Fibroblast of gingiva (primary cell): Measurements from ENCODE around the gene HAVCR2.

ENCODE experiments used
- DNase-seq: peaks from one replicate; pipeline ENCODE4 v3.0.0-alpha.2; 2011; ENCODE audit warnings: low read depth

HAVCR2 gene

DNA sequence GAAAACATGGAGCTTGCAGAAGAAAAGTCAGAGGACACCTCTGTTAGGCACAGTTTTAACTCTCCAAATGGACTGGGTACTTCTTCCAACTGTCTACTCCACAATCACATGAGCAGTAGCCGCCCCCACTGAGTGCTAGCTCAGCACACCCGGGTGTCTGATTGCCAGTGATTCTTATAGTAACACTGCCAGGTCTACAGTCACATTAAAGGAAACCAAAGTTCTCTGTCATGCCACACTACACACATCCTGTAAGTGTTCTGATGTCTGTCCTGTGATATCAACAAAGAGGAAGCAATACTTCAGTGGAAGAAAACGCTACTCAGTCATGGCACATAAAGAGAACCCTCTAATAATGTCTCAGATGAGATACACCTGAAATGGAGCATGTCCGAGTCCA is at the start of gene HAVCR2:
TSS of gene HAVCR2 (minus strand) at position 69 of the 400 bp plus-strand sequence. CDS start at position 8, 61 bp downstream.
- DNase-seq: no peak

DNA sequence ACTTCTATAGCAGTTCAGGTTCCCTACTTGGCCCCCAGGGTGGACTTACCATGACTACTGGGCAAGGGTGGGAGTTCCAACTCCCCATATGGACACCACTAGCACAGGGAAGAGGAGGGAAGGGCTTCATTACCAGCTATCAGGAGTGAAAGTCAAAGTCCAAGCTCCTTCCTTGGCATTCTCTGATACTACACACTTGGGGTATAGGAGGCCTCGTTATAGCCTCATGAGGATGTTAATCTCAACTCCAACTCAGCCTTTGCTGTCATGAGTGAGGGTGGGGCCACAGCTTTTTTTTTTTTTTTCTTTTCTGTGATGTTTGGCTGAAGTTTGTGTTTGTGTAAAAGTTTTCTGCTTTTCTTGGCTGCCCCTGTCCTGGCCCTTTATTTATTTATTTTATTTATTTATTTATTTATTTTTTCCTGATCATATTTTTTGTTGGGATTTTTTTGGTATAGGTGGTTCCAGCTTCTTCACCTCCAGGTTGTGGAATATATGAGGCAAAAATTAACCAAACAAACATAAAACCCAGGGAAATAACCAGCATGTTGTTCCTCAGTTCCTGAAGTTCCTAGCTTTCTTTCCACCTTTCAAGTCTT is 48.5 kb upstream of the HAVCR2 start:
- no peak for DNase-seq

DNA sequence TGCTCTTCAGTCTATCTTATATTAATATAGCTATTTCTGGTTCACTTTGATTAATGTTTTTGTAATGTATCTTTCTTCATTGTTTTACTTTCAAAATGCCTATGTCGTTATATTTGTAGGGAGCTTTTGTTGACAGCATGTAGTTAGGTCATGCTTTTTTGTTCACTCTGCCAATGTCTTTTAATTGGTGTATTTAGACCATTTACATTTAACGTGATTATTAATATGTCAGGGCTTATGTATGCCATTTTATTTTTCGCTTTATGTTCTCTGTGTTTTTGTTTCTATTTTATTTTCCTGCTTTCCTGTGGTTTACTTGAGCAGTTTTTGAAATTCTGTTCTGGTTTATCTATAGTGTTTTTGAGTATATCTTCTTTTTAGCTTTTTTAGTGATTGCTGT is 46.5 kb upstream of the HAVCR2 start:
- DNase-seq: no peak

DNA sequence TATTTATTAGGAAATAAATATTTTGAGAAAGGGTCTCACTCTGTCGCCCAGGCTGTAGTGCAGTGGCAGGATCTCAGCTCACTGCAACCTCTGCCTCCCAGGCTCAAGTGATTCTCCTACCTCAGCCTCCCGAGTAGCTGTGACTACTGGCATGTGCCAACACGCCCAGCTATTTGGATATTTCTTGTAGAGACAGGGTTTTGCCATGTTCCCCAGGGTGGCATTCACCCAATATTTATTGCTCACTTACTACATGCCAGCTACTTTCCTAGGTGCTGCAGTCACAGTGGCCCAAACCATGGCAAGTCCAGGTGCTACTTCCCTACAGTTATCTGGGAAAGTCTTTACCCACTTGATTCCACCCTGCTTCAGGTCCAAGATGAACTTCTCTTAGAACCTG is 42.2 kb upstream of the HAVCR2 start:
- DNase-seq: no peak

DNA sequence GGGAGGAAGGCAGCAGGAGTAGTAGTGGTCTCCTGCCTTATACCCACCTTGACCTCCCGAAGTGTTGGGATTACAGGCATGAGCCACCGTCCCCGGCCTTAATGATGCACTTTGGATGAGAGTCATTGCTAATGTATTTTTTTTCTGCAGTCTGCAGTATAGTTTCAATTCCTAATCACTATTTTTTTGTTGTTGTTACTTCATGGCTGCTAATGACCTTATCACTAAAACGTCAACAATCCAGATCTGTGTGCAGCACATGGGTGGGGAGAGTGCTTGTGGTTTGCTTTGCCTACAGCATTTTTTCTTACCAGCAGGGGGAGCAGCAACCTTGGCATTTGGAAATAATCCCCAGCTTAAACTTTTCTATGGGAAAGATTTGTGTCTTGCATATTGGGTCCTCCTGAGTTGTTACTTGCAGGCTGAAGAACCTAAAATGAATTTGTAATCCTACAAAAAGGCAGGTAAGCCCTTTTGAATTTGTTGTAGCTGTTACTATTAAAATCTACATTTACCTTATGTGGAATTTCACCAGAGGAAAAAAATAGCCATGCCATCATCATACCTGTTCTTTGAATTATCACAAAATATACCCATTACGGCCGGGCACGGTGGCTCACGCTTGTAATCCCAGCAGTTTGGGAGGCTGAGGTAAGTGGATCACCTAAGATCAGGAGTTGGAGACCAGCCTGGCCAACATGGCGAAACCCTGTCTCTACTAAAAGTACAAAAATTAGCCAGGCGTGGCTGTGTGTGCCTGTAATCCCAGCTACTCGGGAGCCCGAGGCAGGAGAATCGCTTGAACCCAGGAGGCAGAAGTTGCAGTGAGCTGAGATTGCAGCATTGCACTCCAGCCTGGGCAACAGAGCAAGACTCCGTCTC is 40.1 kb upstream of the HAVCR2 start:
- peak; percentile 47 for DNase-seq

DNA sequence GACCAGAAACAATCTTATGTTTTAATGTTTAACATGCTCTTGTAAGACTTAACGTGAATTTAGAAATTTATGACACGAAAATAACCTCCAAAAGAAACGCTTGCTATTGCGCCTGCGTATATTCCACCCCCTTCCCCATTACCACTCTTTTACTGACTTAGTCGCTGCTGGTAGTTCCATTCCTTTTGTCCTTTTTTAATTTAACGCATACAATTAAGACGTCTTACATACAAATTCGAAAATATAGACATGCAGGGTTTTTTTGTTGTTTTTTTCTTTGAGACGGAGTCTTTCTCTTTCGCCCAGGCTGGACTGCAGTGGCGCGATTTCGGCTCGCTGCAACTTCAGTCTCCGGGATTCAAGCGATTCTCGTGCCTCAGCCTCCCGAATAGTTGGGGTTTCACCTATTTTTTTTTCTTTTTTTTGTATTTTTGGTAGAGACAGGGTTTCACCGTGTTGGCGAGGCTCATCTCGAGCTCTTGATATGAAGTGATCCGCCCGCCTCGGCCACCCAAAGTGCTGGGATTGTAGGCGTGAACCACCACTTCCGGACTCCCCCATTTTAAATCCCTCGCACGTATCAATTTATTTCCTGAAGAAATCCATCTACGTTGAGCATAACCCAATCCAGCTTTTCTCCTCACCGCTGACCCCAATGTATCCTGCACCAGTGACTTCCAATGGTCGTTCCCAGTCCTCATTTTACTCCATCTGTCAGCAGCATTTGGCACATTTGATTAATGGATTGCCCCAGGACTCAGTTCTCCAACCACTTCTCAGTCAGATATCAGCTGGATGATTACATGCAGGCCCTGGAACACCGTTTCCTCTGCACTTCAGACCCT is 34.5 kb upstream of the HAVCR2 start:
- peak; percentile 20 for DNase-seq

DNA sequence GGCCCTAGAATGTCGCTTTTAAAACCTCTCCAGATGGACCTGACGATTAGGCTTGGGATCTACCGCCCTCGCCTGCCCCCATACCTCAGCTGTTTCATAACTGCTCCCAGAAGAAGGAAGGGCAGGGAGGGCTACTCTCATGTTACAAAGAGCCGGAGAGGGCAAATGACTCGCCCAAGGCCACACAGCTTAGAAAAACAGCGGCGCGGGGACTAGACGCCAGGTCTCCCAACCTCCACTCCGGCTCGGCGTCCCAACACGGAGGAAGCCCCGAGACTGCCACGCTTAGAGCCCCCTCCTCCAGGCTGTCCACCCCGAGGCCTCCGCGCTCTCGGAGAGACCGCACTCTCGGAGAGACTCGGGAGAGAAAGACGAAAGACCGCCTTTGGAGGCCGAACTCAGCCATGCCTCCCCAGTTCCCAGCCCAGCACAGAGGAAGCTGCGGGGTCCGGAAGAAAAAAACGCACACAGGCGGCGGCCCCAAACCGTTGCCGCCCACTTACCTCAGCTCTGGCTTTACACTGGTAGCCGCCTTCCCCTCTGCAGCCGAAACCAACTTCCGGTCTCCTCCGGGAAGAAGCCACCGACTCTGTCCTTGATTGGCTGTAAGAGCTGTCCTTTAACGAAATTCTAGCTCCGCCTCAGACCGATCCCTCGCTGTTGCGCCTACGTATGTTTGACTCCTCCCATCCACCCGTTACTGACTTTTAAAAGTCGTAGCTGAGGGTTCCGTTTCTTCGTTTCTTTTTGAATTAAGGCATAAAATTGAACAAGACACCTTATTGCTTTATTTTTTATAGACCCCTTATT is 33.7 kb upstream of the HAVCR2 start, which contains the start of gene MED7:
TSS of gene MED7 (minus strand) at position 549 of the 810 bp plus-strand sequence. CDS start 3,434 bp downstream, outside the sequence.
- peak; percentile 99 for DNase-seq

DNA sequence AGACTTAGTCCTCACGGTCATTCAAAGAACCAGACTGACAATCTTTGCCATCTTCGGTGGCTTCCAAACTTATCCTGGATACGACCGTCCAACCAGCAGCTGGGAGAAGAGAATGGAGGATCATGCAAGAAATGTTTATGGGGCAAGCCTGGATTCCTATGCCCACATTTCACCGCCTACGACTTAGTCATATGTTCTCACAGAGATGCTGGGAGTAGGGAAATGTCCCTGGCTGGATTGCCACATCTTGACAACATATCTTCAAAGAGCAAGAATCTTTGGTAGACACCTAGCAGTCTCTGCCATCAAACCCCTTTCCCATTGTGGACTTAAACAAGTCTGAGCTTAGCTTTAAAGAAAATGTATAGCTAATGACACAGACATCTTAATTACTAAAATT is 28.8 kb upstream of the HAVCR2 start:
- DNase-seq: peak; percentile 14

DNA sequence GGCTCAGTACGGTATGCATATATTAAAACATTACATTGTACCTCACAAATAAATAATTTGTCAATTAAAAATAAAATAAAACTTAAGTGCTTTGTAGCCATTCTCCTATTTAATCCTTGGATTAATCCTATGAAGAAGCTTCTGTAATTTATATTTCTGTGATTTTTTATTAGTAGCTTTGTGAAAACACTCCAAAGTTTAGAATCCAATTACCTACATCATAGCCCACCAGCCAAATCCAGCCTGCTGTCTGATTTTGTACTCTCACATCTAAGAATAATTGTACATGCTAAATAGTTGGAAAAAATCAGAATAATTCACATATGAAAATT is 23.4 kb upstream of the HAVCR2 start:
- DNase-seq: no peak

DNA sequence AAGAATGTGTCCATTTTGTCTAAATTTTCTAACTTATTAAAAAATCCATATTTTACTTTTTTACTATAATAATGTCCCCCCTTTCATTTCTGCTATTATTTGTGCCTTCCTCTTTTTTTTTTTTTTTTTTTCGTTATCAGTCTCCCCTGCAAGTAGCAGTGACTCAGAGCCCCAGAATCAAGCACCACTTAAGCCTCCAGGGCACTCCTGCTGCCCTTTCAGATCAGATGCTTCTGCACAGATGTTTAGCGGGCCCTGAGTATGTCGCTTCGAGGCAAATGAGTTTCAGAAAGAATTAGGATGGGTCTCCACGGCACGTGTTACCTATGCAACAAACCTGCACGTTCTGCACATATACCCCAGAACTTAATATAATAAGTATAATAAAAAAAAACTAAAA is 22.1 kb upstream of the HAVCR2 start:
- DNase-seq: no peak

DNA sequence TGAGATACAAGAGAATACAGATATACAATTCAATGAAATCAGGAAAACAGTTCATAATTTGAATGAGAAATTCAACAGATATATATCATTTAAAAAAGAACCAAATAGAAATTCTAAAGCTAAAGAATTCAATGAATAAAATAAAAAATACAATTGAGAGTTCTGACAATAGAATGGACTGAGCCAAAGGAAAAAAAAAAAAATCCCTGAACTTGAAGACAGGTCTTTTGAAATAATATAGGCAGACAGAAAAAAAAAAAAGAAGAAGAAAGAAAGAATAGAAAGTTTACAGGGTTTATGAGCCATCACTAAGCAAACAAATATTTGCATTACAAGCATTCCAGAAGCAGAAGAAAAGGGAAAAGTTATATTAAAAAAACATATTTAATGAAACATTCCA is 12.9 kb upstream of the HAVCR2 start:
- no peak for DNase-seq

DNA sequence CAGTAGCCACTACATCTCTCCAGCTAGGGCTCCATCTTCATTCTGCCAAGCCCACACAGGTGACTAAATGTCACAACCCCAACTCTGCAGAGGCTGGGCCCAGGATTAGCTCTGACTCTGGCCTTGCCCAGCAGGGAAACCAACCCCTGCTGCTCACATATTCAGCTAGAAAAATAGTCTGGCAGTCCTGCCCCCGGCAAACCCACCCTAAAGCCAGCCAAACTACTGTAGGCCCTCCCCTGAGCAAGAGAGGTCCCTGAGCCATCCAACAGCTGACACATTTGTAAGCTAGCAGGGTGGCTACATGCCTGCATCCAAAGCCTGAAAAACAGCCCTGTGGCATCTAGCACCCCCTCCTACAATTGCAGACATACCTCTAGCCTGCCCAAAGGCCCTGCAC is 11.3 kb upstream of the HAVCR2 start:
- DNase-seq: no peak

DNA sequence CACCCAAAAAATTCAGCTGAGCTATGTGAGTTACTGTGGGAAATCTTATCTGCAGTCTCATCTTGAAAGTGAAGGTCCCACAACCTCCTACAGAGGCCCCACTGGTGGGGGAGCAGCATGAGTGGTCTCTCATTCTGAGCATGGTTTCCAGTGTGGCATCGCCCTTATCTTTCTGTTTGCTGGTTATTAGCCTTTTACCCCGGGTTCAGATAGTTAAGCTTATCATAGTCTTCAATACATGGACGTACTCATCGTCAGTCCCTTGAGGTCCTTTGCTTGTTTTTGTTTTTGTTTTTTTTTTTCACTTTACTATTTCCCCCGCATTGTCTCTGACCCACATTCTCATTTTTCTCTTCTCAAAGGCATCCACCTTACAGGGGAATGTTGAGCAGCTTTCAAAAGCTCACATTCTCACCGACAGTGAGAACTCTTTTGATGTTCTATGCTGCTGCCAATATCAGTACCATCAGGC is 7.7 kb upstream of the HAVCR2 start:
- no peak for DNase-seq

DNA sequence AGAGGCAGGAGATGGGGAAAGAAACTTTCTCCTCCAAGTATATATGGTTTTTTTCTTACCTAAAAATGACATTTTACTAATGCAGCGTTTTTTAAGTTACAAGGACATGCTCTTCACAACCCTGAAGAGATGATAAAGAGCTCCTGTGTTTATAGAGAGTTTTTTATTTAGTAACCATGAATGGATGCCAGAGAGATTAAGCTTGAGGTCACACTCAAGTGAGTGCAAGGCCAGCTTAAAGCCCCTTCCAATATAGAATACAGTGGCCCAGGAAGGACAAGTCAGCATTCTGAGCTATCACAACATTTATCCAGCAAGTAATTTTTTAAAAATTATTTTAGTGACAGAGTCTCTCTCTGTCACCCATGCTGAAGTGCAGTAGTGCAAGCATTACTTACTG is 6.7 kb upstream of the HAVCR2 start:
- no peak for DNase-seq

DNA sequence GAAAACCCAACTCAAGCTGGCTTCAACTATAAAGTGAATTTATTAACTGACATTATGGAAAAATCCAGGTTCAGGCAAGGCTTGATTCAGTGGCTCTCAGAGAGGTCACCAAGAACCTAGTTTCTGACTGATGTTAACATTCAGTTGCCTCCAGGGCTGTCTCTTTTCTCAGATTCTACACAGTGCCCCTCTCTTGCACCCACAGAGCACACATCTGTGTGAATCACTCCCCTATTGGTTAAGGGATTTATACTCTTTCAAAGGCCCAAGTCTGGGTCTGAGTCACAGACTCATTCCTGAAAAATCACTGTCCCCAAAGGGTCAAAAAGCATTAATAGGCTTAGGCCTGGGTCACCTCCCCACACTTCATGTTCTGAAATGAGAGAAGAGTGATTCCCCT is 6.2 kb upstream of the HAVCR2 start:
- no peak for DNase-seq

DNA sequence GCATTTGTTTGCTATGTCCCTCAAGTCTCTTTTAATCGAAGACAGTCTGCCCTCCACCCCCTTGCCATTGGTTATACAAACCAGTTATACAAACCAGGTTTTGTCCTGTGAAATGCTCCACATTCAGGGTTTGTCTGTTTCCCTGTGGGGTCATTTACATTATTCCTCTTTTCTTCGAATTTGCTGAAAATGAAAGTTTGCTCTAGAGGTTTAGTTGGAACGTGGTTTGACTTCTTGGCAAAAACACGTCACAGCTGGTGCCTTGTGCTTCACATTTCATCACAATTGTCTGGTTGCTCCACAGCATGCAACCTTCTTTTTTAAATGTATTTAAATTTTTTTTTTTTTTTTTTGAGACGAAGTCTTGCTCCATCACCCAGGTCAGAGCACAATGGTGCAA is 4.2 kb upstream of the HAVCR2 start:
- peak; percentile 65 for DNase-seq

DNA sequence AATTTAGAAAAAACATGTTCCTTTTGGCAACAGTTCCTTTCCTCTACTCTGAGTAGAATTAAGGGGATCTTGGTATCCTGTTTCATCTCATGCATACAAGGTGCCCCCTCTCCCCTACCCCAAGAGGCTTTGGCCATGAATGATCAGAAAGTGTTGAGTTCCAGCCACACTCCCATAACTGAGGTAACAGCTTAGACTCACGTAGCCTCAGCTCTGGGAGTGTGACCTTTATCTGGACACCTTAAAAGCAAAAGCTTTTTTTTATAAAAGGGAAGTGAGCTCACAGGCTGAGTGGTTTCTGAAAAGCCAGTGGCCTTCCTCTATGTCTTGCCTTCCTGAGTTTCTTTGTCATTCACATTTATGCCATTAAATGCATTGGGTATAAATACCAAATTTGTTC is 900 bp upstream of the HAVCR2 start:
- DNase-seq: no peak

DNA sequence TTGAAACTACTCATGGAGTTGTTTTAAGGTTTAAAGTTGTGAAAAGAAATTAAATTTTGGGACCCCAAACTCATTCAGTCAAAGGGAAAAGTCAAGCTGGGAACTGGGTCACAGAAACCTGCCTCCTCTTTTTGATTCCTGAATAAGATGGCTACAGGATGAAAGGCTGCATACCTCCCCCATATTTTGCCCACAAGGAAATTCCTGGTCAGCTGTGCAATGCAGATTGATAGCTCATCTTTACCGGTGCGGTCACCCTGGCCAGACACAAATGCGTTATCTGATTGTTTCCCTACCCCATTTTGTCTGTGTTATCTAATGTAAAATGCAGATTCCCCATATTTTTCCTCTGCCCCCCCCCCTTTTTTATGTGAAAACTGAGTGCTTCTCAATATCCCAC is 1.3 kb downstream of the HAVCR2 start:
- DNase-seq: no peak

DNA sequence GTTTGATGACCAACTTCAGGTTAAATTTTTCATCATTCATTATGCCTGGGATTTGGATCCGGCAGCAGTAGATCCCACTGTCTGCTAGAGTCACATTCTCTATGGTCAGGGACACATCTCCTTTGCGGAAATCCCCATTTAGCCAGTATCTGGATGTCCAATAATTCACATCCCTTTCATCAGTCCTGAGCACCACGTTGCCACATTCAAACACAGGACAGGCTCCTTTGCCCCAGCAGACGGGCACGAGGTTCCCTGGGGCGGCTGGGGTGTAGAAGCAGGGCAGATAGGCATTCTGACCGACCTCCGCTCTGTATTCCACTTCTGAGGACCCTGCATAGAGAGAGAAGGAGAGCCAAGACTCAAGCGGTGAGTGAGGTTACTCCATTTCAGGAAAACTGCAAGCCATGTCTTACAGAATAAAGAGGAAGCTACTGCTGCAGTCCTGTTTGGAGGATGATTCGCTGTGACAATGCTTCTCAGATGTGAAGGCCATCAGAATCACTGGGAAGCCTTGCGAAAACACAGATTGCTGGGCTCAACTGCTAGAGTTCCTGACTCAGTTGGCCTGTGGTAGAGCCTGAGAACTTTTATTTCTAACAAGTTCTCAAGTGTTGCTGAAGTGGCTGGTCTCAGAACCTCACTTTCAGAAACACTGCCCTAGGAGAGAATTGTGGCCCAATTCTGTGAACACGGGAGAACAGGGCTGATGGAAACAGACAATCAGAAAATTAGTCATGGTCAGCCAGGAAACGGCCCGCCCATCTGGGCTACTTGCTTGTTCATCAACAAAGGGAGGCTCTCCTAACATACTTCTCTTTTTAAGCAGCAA is 2.0 kb downstream of the HAVCR2 start:
- DNase-seq: no peak

DNA sequence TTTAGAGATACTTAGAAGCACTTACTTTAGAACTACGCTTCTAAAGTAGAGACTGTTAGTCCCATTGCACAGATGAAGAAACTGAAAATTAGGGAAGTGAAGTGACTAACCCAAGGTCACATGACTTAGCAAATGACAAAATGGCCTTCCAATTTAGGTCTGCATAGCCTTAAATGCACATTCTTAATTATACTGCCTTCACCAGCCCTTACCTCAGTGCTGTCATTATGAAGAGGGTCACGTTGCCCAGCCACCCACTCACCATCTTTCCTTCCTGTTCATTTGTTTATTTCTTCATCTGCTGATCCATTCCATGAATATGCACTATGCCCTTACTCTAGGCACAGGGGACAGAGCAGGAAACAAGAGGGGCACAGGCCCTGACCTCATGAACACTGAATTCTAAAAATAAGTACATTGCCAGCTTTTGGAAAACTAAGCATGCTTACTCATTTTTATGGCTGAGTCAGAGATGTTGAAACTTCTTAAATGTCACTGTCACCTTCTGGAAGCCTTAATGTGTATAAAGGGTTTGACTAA is 8.6 kb downstream of the HAVCR2 start:
- peak; percentile 84 for DNase-seq
